H9 (cell line): Measurements from ENCODE around the gene HTRA3. TPM values are rescaled to one million over a fixed set of nuclear protein-coding genes. Genes with fewer than 3 reads are reported as not detected.
A peak's percentile ranks its signal among the peaks of the same experiment; 100 is the strongest.

Experiments
- DNase-seq: peaks from one replicate; pipeline ENCODE4 v3.0.0-alpha.2; 2017
- H2AFZ ChIP-seq: one replicate; pipeline ENCODE4 v1.6.1; 2013; ENCODE audit warnings: mild to moderate bottlenecking, low read length, control low read depth, moderate library complexity
- H2AK5ac ChIP-seq: 2 replicates; pipeline ENCODE4 v1.6.1; 2013; ENCODE audit warnings: low read length, control low read depth, mixed read lengths; ENCODE audit not compliant: insufficient read length
- H2BK120ac ChIP-seq: one replicate; pipeline ENCODE4 v1.6.1; 2013; ENCODE audit warnings: low read depth, mild to moderate bottlenecking, low read length, control low read depth, inconsistent platforms; ENCODE audit not compliant: poor library complexity, severe bottlenecking
- H2BK12ac ChIP-seq: 2 replicates; pipeline ENCODE4 v1.6.1; 2013; ENCODE audit warnings: low read length, control low read depth, mixed read lengths, low read depth; ENCODE audit not compliant: insufficient read length
- H2BK15ac ChIP-seq: 2 replicates; pipeline ENCODE4 v1.6.1; 2013; ENCODE audit warnings: low read depth, low read length, control low read depth
- H2BK20ac ChIP-seq: one replicate; pipeline ENCODE4 v1.6.1; 2013; ENCODE audit warnings: low read depth, mild to moderate bottlenecking, low read length, control low read depth, inconsistent platforms; ENCODE audit not compliant: poor library complexity, severe bottlenecking
- H2BK5ac ChIP-seq: 2 replicates; pipeline ENCODE4 v1.6.1; 2013; ENCODE audit warnings: low read length, control low read depth, mixed read lengths; ENCODE audit not compliant: insufficient read length
- H3K14ac ChIP-seq: 2 replicates; pipeline ENCODE4 v1.6.1; 2013; ENCODE audit warnings: low read length, control low read depth; ENCODE audit not compliant: insufficient read depth
- H3K18ac ChIP-seq: 2 replicates; pipeline ENCODE4 v1.6.1; 2013; ENCODE audit warnings: low read depth, mild to moderate bottlenecking, mixed read lengths, low read length, control low read depth; ENCODE audit not compliant: insufficient read length
- H3K23ac ChIP-seq: 2 replicates; pipeline ENCODE4 v1.6.1; 2013; ENCODE audit warnings: low read length, control low read depth, mixed read lengths, low read depth; ENCODE audit not compliant: insufficient read length
- H3K23me2 ChIP-seq: 2 replicates; pipeline ENCODE4 v1.6.1; 2013; ENCODE audit warnings: low read depth, mild to moderate bottlenecking, mixed read lengths, low read length, control low read depth; ENCODE audit not compliant: insufficient read length, poor library complexity, severe bottlenecking
- H3K27ac ChIP-seq: 2 replicates; pipeline ENCODE4 v1.5.1; 2013; ENCODE audit warnings: low read length, control low read depth, mixed read lengths, low read depth; ENCODE audit not compliant: insufficient read length
- H3K27me3 ChIP-seq: 2 replicates; pipeline ENCODE4 v1.6.1; 2013; ENCODE audit warnings: low read length, control low read depth, inconsistent platforms; ENCODE audit not compliant: insufficient read depth
- H3K4ac ChIP-seq: 2 replicates; pipeline ENCODE4 v1.6.1; 2013; ENCODE audit warnings: low read depth, mild to moderate bottlenecking, control low read depth, inconsistent platforms, low read length, moderate library complexity
- H3K4me1 ChIP-seq: 2 replicates; pipeline ENCODE4 v1.6.1; 2013; ENCODE audit warnings: low read length, control low read depth, inconsistent platforms; ENCODE audit not compliant: insufficient read depth
- H3K4me2 ChIP-seq: 2 replicates; pipeline ENCODE4 v1.6.1; 2013; ENCODE audit warnings: low read length, control low read depth, mixed read lengths; ENCODE audit not compliant: insufficient read length, insufficient read depth
- H3K56ac ChIP-seq: 2 replicates; pipeline ENCODE4 v1.6.1; 2013; ENCODE audit warnings: low read depth, mild to moderate bottlenecking, mixed read lengths, low read length, control low read depth; ENCODE audit not compliant: insufficient read length
- H3K79me1 ChIP-seq: 2 replicates; pipeline ENCODE4 v1.6.1; 2013; ENCODE audit warnings: low read depth, mild to moderate bottlenecking, moderate library complexity, low read length, control low read depth, inconsistent platforms; ENCODE audit not compliant: insufficient read depth, poor library complexity, severe bottlenecking
- H3K79me2 ChIP-seq: 2 replicates; pipeline ENCODE4 v1.6.1; 2013; ENCODE audit warnings: low read length, control low read depth, inconsistent platforms; ENCODE audit not compliant: insufficient read depth
- H3K9ac ChIP-seq: 2 replicates; pipeline ENCODE4 v1.6.1; 2013; ENCODE audit warnings: low read length, control low read depth, mixed read lengths; ENCODE audit not compliant: insufficient read length; ENCODE audit errors: extremely low read depth
- H3K9me3 ChIP-seq: one replicate; pipeline ENCODE4 v1.6.1; 2013; ENCODE audit warnings: low read depth, low read length, inconsistent platforms; ENCODE audit not compliant: control insufficient read depth
- H3T11ph ChIP-seq: one replicate; pipeline ENCODE4 v1.6.1; 2013; ENCODE audit warnings: mild to moderate bottlenecking, low read length, control low read depth, inconsistent platforms
- H4K20me1 ChIP-seq: one replicate; pipeline ENCODE4 v1.6.1; 2013; ENCODE audit not compliant: control insufficient read depth, insufficient read length, insufficient read depth
- H4K5ac ChIP-seq: 2 replicates; pipeline ENCODE4 v1.6.1; 2013; ENCODE audit warnings: low read depth, mild to moderate bottlenecking, mixed read lengths, low read length, control low read depth; ENCODE audit not compliant: insufficient read length
- H4K8ac ChIP-seq: replicated peaks from 2 replicates; pipeline ENCODE4 v1.6.1; 2013; ENCODE audit warnings: low read length, control low read depth, mixed read lengths, low read depth; ENCODE audit not compliant: insufficient read length
- H4K91ac ChIP-seq: 2 replicates; pipeline ENCODE4 v1.6.1; 2013; ENCODE audit warnings: low read depth, mild to moderate bottlenecking, moderate library complexity, mixed read lengths, low read length, control low read depth; ENCODE audit not compliant: insufficient read length
- H3K27ac Mint-ChIP-seq, 3 experiments: 2 replicates in 2 of 3; 3 replicates in 1 of 3; pipeline ENCODE4 v1.8.0; 2020 to 2021; ENCODE audit warnings: mixed read lengths in 3 of 3, mild to moderate bottlenecking in 1 of 3, moderate library complexity in 1 of 3
- H3K27me3 Mint-ChIP-seq: 2 replicates; pipeline ENCODE4 v1.8.0; 2021; ENCODE audit warnings: low read depth, mild to moderate bottlenecking, moderate library complexity, mixed read lengths
- H3K36me3 Mint-ChIP-seq, 3 experiments: 2 replicates in 2 of 3; 3 replicates in 1 of 3; pipeline ENCODE4 v1.8.0; 2020 to 2021; ENCODE audit warnings: low read depth in 3 of 3, mixed read lengths in 3 of 3; ENCODE audit not compliant: insufficient read depth in 1 of 3
- H3K4me1 Mint-ChIP-seq, 2 experiments: 2 replicates each; pipeline ENCODE4 v1.8.0; 2020; ENCODE audit warnings: mixed read lengths in 2 of 2
- H3K4me3 Mint-ChIP-seq, 2 experiments: 2 replicates in 1 of 2; 3 replicates in 1 of 2; pipeline ENCODE4 v1.8.0; 2020 to 2021; ENCODE audit warnings: mild to moderate bottlenecking in 2 of 2, mixed read lengths in 2 of 2, moderate library complexity in 1 of 2
- H3K9me3 Mint-ChIP-seq, 2 experiments: 2 replicates in 1 of 2; 3 replicates in 1 of 2; pipeline ENCODE4 v1.8.0; 2020; ENCODE audit warnings: mild to moderate bottlenecking in 2 of 2, mixed read lengths in 2 of 2, moderate library complexity in 1 of 2
- CTCF ChIP-seq: fragments of 200-600 bp; sonication (generic); conservative IDR thresholded peaks from 3 replicates; pipeline ENCODE4 v1.8.0; 2021; ENCODE audit warnings: antibody characterized with exemption, mild to moderate bottlenecking
- WGBS: extraction: QIAGEN DNeasy Blood & Tissue Kit; methylation state at CpG from one replicate; pipeline ENCODE4 v1.1.7; 2013; ENCODE audit warnings: missing lambda C conversion rate, low lambda C conversion rate, mixed read lengths; ENCODE audit not compliant: insufficient read length; ENCODE audit errors: extremely low coverage; 5-methylcytosine and 5-hydroxymethylcytosine counted together
- total RNA-seq: library from RNA; stranded (reverse); gene quantifications from 2 replicates; pipeline ENCODE4 v1.2.1, GENCODE V29; 2021

Gene HTRA3
- total RNA-seq, 1 experiment from 2014 or later = 3.0 TPM

DNA sequence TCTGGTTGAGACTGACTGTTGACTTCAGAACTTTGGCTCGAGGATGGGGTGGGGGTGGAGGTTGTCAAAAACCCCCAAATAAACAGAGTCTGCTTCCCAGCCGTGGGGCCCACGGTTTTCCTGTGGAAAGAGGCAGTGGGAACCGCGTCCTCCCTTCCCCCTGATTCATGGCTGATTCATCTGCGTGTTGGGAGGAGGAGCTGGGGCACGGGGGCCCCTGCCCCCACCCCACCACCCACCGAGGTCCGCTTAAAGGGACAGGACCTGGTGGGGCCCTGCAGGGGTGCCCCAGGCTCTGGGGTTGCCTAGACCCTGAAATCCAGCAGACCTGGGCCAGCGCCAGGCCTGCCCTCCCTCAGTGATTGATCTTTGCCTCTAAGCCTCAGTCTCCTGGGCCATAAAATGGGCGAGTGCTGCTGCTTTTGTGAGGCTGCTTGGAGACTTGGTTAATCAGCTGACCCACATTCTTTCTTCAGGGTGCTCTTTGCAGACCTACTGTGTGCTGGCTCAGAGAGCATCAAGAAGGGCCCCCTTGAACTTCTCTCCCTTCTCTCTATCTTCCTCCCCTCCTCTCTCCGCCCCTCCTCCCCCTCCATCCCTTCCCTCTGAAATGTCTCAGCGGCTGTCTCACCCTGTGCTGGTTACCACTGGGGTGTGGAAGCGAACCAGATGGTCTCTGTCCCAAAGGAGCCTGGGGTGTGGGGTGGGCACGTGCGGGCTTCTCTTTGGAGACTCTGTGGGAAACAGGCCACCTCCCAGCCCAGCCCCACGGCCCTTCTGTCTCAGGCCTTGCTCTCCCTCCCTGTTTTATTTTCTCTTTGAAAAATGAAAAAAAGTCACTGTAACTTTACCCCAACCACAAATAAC lies 9.1 kb downstream of the HTRA3 start:
- Mint-ChIP-seq H3K27ac (peak overlapping the region in 1 of 3 experiments; percentile 52; a peak in 1 of 7 replicates), H3K36me3 (no peaks in the 10 kb centered on the region), H3K9me3 (no peaks in the 10 kb centered on the region), H3K4me3 (no peak overlapping the region), H3K27me3 (peaks cover 4% of the 10 kb centered on the region), H3K4me1 (peaks cover 0 to 2% of the 10 kb centered on the region in 2 experiments; a peak in 1 of 4 replicates)
- Histone ChIP-seq H3K18ac (no peak overlapping the region), H4K91ac (no peak overlapping the region), H3K79me1 (no peaks in the 10 kb centered on the region), H3K9ac (no peak overlapping the region), H3K23me2 (no peaks in the 10 kb centered on the region), H3K4me1 (no peaks in the 10 kb centered on the region), H3K27me3 (no peaks in the 10 kb centered on the region), H2AK5ac (no peak overlapping the region), H3K56ac (no peak overlapping the region), H2AFZ (no peak overlapping the region), H3K9me3 (no peaks in the 10 kb centered on the region), H3K14ac (no peak overlapping the region), H4K8ac (no peak overlapping the region), H2BK12ac (no peak overlapping the region), H3K4me2 (no peak overlapping the region), H2BK120ac (no peak overlapping the region), H2BK5ac (no peak overlapping the region), H3K4ac (no peak overlapping the region), H3T11ph (no peak overlapping the region), H2BK15ac (no peak overlapping the region), H3K79me2 (no peaks in the 10 kb centered on the region), H3K27ac (no peak overlapping the region), H3K23ac (no peak overlapping the region), H4K5ac (no peak overlapping the region), H4K20me1 (no peaks in the 10 kb centered on the region), H2BK20ac (no peak overlapping the region)
- TF ChIP-seq CTCF = no peak
- no CpG with 5 or more reads among the region's 17 CpGs for WGBS
- DNase-seq = no peak
